Upper lobe of right lung (tissue), 1 donor: ENCODE data around the gene UBL7. TPM values are rescaled to one million over a fixed set of nuclear protein-coding genes. Genes with fewer than 3 reads are reported as not detected.

Source experiments
- ATAC-seq: fragments of 200-7000 bp; cut with Tn5 transposase; one replicate; pipeline ENCODE4 v1.9.1; 2020; ENCODE audit warnings: mild to moderate bottlenecking, moderate library complexity
- DNase-seq: peaks from one replicate; pipeline ENCODE4 v3.0.0-alpha.2; 2020
- H3K27ac ChIP-seq: fragments of 200-600 bp; one replicate; pipeline ENCODE4 v1.8.0; 2022
- H3K27me3 ChIP-seq: fragments of 200-600 bp; one replicate; pipeline ENCODE4 v1.8.0; 2022; ENCODE audit warnings: mild to moderate bottlenecking
- H3K36me3 ChIP-seq: fragments of 200-600 bp; one replicate; pipeline ENCODE4 v1.8.0; 2022
- H3K4me1 ChIP-seq: fragments of 200-600 bp; one replicate; pipeline ENCODE4 v1.8.0; 2022
- H3K4me3 ChIP-seq: fragments of 200-600 bp; one replicate; pipeline ENCODE4 v1.8.0; 2022; ENCODE audit warnings: mild to moderate bottlenecking
- H3K9me3 ChIP-seq: fragments of 200-600 bp; one replicate; pipeline ENCODE4 v1.8.0; 2022
- CTCF ChIP-seq: fragments of 200-600 bp; IDR thresholded peaks from one replicate; pipeline ENCODE4 v1.8.0; 2022; ENCODE audit warnings: antibody characterized with exemption
- intact Hi-C: fragments of 100-400 bp; cut with DNase I; formaldehyde crosslinking; loops from one replicate; pipeline ENCODE4 v1.11.0; 2022
- total RNA-seq: library from RNA; stranded (reverse); fragmentation: NEBNext Ultra II Directional; extraction: Animal tissue kit (Norgen Biotek cat#: 25700); gene quantifications from one replicate; pipeline ENCODE4 v1.2.1, GENCODE V29; 2021
- donor health status: DM: no; HTN: yes; CAD: no; lungs with severe emphysema.

UBL7 gene
- total RNA-seq, 1 donor from 2014 or later = 40.8 TPM

- no peaks in the 10 kb centered on the region for H3K9me3 ChIP-seq
- H3K36me3 ChIP-seq = no peaks in the 10 kb centered on the region
- no peak overlapping the region for H3K27ac ChIP-seq
- DNase-seq = no peak
- H3K27me3 ChIP-seq = no peaks in the 10 kb centered on the region
- intact Hi-C loops = no loop called here
- H3K4me1 ChIP-seq = no peaks in the 10 kb centered on the region
- H3K4me3 ChIP-seq = no peak overlapping the region
- ATAC-seq = no peak
- TF ChIP-seq CTCF = no peak
These were observed 41.3 kb upstream of the UBL7 start for GRCh38 chr15:74502301-74502700.

GRCh38 chr15:74500401-74500800 is 39.4 kb upstream of the UBL7 start:
- no peaks in the 10 kb centered on the region for H3K27me3 ChIP-seq
- no peak overlapping the region for H3K4me3 ChIP-seq
- H3K27ac ChIP-seq = no peak overlapping the region
- H3K4me1 ChIP-seq = no peaks in the 10 kb centered on the region
- no peaks in the 10 kb centered on the region for H3K36me3 ChIP-seq
- intact Hi-C loops = no loop called here
- no peak for ATAC-seq
- no peak for TF ChIP-seq CTCF
- DNase-seq = no peak
- no peaks in the 10 kb centered on the region for H3K9me3 ChIP-seq

- Histone ChIP-seq H3K27ac (no peak overlapping the region), H3K4me3 (no peak overlapping the region), H3K9me3 (no peaks in the 10 kb centered on the region), H3K4me1 (no peaks in the 10 kb centered on the region), H3K27me3 (no peaks in the 10 kb centered on the region), H3K36me3 (no peaks in the 10 kb centered on the region)
- TF ChIP-seq CTCF = no peak
- ATAC-seq = no peak
- intact Hi-C loops = no loop called here
- DNase-seq = no peak
These were observed 38.4 kb upstream of the UBL7 start for GRCh38 chr15:74499366-74499765.

- DNase-seq = no peak
- no peaks in the 10 kb centered on the region for H3K9me3 ChIP-seq
- intact Hi-C loops = no loop called here
- ATAC-seq = no peak
- TF ChIP-seq CTCF = no peak
- H3K36me3 ChIP-seq = no peaks in the 10 kb centered on the region
- H3K27ac ChIP-seq = no peak overlapping the region
- H3K4me3 ChIP-seq = no peak overlapping the region
- H3K27me3 ChIP-seq = no peaks in the 10 kb centered on the region
- no peaks in the 10 kb centered on the region for H3K4me1 ChIP-seq
These were observed 36.6 kb upstream of the UBL7 start for GRCh38 chr15:74497584-74497983.

- intact Hi-C loops = no loop called here
- Histone ChIP-seq H3K27ac (no peak overlapping the region), H3K4me1 (no peaks in the 10 kb centered on the region), H3K36me3 (no peaks in the 10 kb centered on the region), H3K27me3 (no peaks in the 10 kb centered on the region), H3K9me3 (no peaks in the 10 kb centered on the region), H3K4me3 (no peak overlapping the region)
- ATAC-seq (no peak), DNase-seq (no peak)
- TF ChIP-seq CTCF = no peak
These were observed 35.7 kb upstream of the UBL7 start for GRCh38 chr15:74496648-74497047.

- ATAC-seq (no peak), DNase-seq (no peak)
- Histone ChIP-seq H3K9me3 (no peaks in the 10 kb centered on the region), H3K27ac (no peak overlapping the region), H3K4me3 (no peak overlapping the region), H3K4me1 (no peaks in the 10 kb centered on the region), H3K36me3 (no peaks in the 10 kb centered on the region), H3K27me3 (no peaks in the 10 kb centered on the region)
- TF ChIP-seq CTCF = no peak
- intact Hi-C loops = no loop called here
These were observed 29.4 kb upstream of the UBL7 start for GRCh38 chr15:74490339-74490689.
